Stimulated activated CD4-positive, alpha-beta T cell treated with anti-CD3 and anti-CD28 coated beads, TNF-alpha, amount 100 ng/mL, for 48 hours (primary cell): Measurements from ENCODE around the gene KCNIP3.

Experiments
- DNase-seq, 3 donors: peaks; one replicate each; pipeline ENCODE4 v3.0.0-alpha.2; 2020; ENCODE audit warnings: low read depth in 3 of 3

The KCNIP3 gene

DNA sequence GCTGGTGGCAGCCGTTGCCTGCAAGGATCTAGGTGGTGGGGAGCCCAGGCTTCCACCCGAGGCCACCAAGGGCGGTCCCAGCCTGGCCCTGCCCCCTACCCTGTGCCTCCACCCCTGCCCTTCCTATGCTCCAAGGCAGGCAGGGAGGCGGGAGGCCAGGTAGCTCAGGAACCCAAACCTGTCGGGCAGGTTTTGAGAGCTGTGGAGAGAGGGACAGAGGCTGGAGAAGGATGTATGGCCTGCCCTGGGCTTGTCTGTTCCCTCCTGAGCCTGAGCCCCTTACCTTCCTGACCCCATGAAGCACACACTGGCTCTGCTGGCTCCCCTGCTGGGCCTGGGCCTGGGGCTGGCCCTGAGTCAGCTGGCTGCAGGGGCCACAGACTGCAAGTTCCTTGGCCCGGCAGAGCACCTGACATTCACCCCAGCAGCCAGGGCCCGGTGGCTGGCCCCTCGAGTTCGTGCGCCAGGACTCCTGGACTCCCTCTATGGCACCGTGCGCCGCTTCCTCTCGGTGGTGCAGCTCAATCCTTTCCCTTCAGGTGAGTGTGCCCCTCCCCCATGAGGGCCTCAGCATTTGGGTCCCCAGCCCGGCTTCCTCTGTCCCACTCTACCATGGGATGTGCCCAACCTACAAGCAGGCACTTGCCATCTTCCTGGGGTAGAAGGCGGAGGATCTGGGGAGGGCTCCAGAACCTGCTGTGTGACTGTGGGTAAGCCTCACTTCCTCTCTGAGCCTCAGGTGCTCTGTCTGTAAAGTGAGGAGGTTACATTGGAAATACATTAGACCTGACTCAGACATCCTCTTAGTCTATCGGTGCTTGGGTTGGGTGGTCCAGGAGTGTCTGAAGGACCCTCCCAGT is 22.6 kb upstream of the KCNIP3 start, which contains the start of gene PROM2:
TSS of gene PROM2 (plus strand) at position 159 of the 860 bp plus-strand sequence. CDS start at position 296, 137 bp downstream.
- DNase-seq, result no peak

DNA sequence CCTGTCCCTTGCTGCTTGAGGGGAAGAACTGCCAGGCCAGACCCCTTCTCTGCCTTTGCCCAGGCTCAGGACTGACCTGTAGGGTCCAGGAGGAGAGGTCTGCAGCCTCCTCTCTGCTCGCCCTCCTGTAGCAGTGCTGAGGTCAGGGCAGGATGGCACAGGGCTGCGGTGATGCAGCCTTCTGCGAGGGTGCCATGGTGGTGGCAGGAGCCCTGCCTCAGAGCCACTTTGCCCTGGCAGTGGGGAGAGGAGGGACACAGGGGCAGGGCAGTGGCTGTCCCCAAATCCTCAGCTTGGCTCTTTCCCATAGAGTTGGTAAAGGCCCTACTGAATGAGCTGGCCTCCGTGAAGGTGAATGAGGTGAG is 22.0 kb upstream of the KCNIP3 start:
- no peak for DNase-seq

- DNase-seq, result no peak
Observed at GRCh38 chr2:95275601-95276243, 21.4 kb upstream of the KCNIP3 start.

GRCh38 chr2:95276244-95276887 is 20.8 kb upstream of the KCNIP3 start:
- no peak for DNase-seq

DNA sequence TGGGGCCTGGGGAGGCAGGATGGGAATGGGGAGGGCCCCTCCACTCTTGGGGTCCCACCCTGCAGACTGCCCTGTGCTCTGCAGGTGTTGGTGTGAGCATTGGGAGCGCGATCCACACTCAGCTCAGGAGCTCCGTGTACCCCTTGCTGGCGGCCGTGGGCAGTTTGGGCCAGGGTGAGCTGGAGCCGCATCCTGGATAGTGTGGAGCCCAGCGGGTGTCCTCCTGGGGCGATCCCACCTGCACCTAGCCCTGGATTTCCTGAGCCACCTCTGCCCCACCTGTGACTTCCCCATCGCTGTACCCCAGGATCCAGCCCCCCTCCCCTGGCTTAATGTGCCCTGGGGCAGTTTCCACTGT is 20.3 kb upstream of the KCNIP3 start:
- DNase-seq, result no peak

DNA sequence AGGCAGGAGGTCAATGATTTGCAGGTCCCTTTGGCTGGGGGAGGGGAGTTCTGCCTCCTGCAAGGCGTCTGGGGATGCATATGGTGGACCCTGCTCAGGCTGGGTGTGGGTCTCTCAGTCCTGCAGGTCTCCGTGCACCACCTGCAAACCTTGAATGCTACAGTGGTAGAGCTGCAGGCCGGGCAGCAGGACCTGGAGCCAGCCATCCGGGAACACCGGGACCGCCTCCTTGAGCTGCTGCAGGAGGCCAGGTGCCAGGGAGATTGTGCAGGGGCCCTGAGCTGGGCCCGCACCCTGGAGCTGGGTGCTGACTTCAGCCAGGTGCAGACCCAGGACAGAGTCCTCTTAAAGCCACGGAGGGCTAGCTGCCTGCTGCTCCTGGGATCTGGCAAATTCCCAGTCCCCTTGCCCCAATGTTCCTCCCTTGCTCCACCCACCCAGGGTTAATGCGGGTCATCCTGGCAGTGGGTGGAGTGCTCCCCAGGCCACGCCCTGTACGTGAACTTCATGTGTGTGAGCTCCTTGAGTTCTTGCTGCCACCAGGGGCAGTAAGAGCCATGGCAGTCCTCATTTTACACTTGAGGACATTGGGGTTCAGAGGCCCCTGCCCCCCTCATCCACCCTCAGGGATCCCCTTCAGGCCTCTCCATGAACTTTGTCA is 19.8 kb upstream of the KCNIP3 start:
- no peak for DNase-seq

- DNase-seq, result no peak
Observed at GRCh38 chr2:95278051-95278471, 19.1 kb upstream of the KCNIP3 start.

- no peak for DNase-seq
Observed at GRCh38 chr2:95278637-95279225, 18.4 kb upstream of the KCNIP3 start.

- DNase-seq, result no peak
Observed at GRCh38 chr2:95279435-95280035, 17.6 kb upstream of the KCNIP3 start.

DNA sequence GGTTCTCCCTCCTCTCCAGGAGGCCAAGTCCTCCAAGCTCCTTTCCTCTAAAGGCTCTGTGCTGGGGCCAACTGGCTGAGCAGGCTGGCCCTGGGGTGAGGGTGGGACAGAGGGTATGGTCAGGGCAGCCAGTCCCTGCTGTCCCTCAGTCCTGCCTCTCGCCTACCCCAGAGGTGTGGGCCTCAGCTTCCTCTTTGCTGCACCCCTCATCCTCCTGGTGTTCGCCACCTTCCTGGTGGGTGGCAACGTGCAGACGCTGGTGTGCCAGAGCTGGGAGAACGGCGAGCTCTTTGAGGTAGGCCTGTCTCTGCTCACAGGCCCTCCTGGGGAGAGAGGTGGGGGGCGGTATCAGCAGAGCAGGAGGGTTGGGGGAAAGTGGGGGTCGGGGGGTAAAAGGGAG is 16.1 kb upstream of the KCNIP3 start:
- DNase-seq, result no peak

DNA sequence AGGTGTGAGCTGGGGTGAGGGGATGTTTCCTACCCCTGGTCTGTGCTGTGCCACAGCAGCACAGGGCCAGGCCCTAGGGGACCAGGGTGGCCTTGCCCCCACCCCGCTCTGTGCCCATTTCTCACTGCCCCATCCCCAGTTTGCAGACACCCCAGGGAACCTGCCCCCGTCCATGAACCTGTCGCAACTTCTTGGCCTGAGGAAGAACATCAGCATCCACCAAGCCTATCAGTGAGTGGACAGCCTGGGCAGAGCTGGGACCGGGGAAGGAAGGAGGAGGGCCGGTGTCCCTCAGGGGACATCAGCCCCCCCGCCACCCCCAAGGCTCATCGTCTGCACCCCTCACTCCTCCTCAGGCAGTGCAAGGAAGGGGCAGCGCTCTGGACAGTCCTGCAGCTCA is 15.4 kb upstream of the KCNIP3 start:
- DNase-seq, result no peak

GRCh38 chr2:95282458-95282857 is 14.7 kb upstream of the KCNIP3 start:
- DNase-seq, result no peak

DNA sequence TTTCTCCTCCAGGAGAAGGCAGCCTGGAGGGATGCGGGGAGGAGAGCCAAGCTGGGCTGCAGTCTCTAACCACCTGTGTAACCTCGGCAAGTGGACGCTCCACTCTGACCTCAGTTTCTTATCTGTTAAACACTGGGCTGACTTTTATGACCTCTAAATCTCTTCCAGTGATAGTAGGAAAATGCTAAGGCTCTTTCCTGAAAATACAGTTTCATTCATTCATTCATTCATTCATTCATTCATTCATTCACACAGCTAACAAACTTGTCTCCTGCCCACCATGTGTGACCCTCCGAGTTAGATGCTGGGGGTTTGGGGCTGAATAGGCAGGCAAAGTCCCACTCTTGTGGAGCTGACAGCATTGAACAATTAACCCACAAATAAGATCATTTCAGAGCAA is 13.6 kb upstream of the KCNIP3 start:
- DNase-seq, result no peak

DNA sequence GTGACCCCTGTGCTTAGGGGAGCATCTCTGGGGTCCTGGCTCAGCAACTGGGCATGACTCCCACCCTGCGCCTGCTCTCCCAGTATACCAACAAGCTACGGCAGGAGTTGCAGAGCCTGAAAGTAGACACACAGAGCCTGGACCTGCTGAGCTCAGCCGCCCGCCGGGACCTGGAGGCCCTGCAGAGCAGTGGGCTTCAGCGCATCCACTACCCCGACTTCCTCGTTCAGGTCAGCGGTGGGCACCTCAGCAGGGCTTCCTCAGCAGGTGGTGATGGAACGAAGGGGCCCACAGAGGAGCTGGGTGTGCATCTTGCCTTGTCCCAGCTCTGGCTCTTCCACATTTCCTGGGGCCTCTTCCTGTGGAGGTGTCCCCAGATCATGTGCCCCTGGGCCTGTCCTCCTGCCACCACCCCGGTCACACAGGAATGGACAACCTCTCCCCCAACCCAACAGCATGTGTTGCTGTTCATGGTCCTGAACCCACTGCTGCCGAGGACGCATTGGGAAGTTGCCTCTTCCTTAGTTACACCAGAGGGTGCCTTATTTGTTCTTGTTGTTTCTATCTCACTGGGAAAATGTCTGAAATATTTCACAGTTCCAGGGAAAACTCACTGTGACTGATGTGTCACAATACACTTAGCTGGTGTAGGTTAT is 12.1 kb upstream of the KCNIP3 start:
- no peak for DNase-seq

- no peak for DNase-seq
Observed at GRCh38 chr2:95285542-95285932, 11.6 kb upstream of the KCNIP3 start.

DNA sequence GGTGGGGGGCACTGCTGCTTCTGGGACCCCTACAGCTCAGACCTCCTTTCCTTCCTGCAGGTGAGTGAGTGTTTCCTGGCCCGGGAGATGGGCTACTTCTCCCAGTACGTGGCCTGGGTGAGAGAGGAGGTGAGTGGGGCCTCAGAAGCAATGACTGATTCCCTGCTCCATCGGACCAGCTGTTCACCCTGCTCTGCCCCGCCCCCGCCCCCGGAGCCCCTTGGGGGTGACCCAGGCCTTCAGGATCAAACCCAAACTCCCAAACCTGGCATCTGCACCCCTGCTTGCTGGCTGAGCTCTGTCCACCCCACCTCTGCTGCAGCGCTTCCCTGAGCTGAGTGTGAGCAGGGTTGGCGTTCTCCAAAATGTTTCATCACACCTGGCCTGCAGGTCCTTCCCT is 9.8 kb upstream of the KCNIP3 start:
- no peak for DNase-seq

DNA sequence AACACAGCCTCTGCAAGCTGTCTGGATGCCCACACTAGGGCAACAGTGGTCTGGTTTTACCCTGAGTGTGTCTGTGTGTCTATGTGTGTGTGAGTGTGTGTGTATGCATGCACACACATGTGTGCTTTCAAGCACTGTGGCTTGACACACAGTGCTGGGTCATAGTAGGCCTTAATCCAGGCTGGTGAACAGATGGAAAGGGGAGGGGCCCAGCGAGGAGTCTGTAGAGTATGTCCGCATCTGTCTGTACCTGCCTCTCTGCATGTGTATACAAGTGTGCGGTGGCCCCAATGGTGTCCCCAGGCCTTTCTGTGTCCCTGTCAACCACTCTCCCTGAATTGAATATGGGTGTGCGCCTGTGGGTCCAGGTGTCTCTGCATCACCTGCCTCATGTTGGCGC is 9.3 kb upstream of the KCNIP3 start:
- no peak for DNase-seq

GRCh38 chr2:95289253-95289652 is 7.9 kb upstream of the KCNIP3 start:
- no peak for DNase-seq

DNA sequence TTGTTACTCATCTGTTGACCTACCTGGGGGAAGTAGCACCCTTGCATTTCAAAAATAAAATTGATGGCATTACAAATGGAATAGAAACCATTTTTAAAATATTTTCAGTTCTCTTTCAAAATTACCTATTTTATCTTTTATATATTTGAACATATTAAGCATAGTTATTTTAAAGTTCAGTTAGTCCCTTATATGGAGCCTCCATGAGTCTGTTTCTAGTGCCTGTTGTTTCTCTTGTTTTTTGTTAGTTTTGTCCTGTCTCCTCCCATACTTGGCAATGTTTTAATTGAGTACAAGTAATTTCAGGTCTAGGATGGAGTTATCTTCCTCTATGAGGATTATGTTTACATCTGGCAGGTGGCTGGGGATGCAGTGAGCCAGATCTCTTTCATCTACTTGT is 5.9 kb upstream of the KCNIP3 start:
- DNase-seq, result no peak

DNA sequence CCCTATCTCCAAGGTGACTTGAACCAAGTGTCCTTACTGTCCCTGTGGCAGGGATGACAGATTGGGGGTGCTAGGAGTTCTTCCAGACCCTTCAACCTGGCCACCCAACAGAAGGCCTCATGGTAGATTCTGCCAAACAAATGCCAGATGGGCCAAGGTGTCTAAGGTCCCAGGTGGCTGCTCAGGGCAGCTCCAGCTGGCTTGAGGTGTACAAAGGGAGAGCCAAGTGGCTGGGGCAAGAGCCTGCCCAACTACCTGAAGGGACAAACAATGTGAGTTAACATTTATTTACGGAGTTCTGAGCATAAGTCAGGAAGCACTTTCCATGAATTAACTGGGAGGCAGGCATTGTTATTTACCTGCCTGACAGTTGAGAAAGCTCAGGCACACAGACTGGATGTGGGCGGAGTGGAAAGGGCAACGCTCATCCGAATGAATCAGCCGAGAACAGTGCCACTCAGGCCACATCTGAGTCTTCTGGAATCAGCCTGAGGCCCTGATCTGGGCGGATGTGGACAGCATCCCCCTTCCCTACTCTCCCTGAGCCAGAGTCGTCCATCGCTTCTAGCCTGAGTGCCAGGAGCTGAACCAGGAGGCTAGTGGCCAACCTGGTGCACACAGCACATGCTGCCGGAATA is 4.4 kb upstream of the KCNIP3 start:
- DNase-seq, result no peak
